Erythroblast (primary cell): Measurements from ENCODE around the gene ETV3L.

ENCODE experiments used
- DNase-seq, 2 experiments: peaks; one replicate each; lab custom pipeline; 2025; lab: John Stamatoyannopoulos, UW
- GATA1 ChIP-seq: IDR thresholded peaks from 2 replicates; pipeline ENCODE4 v1.6.1; 2011; ENCODE audit warnings: low read depth, mild to moderate bottlenecking, control low read depth, low read length, moderate library complexity
- POLR2A ChIP-seq: IDR thresholded peaks from 2 replicates; pipeline ENCODE4 v1.6.1; 2011; ENCODE audit warnings: mild to moderate bottlenecking, low read length

Gene ETV3L

DNA sequence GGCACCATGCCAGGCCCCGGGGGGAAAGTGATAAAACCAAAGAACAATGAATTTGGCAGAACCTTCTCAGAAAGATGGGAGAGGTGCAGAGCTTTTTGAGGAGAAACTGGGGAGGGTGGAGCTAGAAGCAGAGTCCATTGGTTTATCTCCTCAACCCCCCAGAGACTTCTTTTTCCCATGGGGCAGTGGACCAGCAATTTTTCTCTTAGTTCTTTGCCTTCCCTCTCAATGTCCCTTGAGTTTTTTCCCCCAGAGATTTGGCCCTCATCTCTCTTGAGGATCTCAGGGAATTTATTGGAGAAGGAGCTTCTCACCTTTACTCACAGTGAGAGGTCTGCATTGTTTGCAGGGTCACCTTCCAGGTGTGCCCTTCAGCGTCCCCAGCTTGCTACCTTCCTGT is 48.8 kb downstream of the ETV3L start:
- DNase-seq, result no peak
- TF ChIP-seq GATA1 (no peak), POLR2A (no peak)

DNA sequence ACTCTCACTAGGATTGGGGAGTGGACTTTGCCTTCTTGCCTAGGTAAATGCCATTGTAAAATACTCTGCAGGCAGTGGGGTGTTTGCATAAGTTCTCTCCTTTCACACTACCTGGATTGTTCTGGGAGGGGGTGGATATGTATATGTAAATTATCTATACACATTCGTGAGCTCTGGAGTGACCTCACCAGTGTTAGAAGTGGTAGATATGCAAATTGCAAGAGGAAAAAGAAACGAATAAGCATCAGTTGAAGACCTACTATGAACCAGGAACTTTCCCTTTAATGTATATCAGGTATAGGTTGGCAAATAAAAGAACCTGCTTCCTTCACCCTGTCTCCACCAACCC is 52.6 kb downstream of the ETV3L start:
- no peak for TF ChIP-seq POLR2A
- TF ChIP-seq GATA1, result no peak
- no peak for DNase-seq

DNA sequence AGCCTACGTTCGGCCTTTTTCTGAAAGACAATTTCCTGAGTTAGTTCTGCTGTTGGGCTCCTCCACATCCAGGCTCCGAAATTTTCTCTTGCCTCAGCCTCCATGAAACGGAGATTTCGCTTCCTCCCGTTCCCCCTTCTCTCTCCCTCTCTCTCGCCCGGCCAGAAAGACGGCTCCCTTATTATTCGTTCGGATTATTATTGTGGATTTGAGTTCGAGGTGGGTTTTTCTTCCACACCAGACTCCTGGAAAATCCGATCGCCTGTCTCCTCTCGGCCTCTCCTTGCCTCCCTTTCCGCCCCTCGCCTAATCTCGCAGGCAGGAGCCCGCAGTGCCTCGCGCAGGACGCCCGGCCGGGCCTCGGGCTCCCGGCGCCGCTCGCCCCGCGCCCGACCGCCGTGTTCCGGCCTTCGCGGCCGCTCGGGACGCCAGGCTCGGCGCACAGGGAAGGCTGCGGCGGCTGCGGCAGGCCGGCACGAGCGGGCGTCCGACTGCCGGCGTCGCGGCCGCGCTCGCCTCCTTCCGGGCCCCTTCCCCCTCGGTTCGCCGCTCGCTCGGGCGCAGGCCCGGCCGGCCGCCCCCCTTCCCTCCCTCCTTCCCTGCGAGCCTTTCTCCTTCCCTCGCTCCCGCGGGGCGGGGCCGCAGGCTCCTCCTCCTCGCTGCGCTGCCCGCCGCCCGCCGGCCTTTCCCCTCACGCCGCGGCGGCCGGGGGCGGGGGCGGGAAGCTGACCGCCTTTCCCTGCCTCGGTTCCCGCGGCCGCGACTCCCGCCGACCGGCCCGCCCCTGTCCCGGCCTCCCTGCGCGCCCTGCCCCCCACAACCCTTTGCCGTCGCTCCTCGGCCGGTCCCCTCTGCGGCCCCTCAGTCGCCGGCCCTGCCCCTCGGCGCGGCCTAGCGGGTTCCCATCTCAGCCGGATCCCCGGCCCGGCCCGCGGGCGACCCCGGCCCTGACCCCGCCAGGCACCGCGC is 54.1 kb downstream of the ETV3L start, which contains the start of gene ARHGEF11:
ARHGEF11 (minus strand) TSS at position 493 of the 969 bp plus-strand sequence. CDS start 1,412 bp downstream, outside the sequence.
- peak; percentile 30 for TF ChIP-seq POLR2A
- TF ChIP-seq GATA1, result no peak
- peak; percentile 59 to 68 for DNase-seq

DNA sequence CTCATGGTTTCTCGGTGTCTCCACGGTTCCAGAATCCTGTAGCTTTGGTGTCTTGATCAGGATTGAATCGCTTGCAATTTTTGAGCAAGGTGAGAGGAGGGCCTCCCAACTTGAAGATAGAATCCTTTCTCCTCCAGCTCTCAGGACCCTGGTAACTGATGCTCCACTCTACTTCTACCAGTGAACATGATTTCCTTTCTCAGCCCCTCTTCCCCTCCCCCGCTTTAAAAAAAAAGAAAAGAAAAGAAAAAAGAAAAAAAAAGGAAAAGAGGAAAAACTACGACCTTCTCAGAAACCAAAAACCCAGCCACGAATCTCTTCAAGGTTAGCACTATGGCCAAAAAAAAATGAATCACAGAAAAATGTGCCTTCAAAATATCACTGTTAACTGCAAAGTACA is 55.3 kb downstream of the ETV3L start:
- no peak for DNase-seq
- TF ChIP-seq POLR2A (no peak), GATA1 (no peak)

DNA sequence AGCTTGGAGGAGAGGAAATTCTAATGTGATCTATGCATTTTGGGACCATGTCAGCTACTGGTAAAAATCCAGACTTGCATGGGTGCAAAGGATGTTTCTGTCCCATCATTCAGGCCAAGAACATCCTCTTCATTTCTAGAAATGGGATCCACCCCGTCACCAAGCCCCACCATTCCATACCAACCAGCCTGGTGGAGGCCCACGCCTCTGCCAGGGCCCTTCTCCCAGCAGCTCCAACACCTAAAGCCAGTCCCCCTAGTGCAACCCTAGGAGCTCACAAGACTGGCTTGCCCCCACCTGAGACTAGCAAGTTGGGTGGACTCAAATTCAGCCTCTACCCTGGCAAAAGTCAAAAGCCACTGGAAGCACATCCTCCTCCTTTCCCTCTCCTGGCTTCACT is 55.9 kb downstream of the ETV3L start:
- DNase-seq, result no peak
- TF ChIP-seq GATA1 (no peak), POLR2A (no peak)

DNA sequence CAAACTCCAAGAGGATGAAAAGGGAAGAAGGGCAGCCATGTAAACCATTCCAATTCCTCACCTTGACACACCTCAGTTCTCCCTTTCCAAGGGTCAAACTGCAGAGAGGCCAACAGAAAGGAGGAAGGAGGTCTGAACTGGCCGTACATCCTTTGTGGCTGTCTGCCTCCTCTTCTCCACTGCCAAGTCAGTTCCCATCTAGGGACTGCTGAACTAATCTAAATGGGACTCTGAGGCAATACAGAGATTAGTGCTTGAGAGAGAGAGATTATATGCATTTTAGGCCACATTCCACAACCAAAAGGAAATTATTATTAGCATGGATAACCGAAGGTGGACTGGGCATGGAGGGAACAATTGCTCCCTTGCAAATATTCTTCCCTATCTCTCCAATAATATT is 56.8 kb downstream of the ETV3L start:
- TF ChIP-seq GATA1, result no peak
- TF ChIP-seq POLR2A, result no peak
- no peak for DNase-seq
